T-helper 2 cell (primary cell): Measurements from ENCODE around the gene RFX4.

Experiments
- DNase-seq, 5 experiments: peaks; one replicate each; pipeline versions ENCODE4 v3.0.0 to v3.0.0-alpha.2; 2012 to 2022

The RFX4 gene

GRCh38 chr12:106767954-106768822, 185.4 kb downstream of the RFX4 start:
- DNase-seq = no peak

GRCh38 chr12:106769078-106769477, 186.3 kb downstream of the RFX4 start:
- no peak for DNase-seq

- DNase-seq = no peak
These were observed 186.7 kb downstream of the RFX4 start for GRCh38 chr12:106769546-106769945.

GRCh38 chr12:106771425-106771824, 188.6 kb downstream of the RFX4 start:
- no peak for DNase-seq

- DNase-seq = peak in 1 of 5 experiments; percentile 3
These were observed 190.6 kb downstream of the RFX4 start for GRCh38 chr12:106773286-106774004.

GRCh38 chr12:106774005-106774807, 191.4 kb downstream of the RFX4 start, which contains the start of gene RIC8B:
Gene RIC8B (plus strand): TSS chr12:106774682. CDS start chr12:106774746, 64 bp downstream.
- peak; percentile 44 to 93 (median 65) for DNase-seq

- peak in 1 of 5 experiments; percentile 29 for DNase-seq
These were observed 192.2 kb downstream of the RFX4 start for GRCh38 chr12:106774808-106775524.

- DNase-seq = no peak
These were observed 194.1 kb downstream of the RFX4 start for GRCh38 chr12:106776897-106777296.

GRCh38 chr12:106780010-106780631, 197.3 kb downstream of the RFX4 start:
- DNase-seq = no peak

- no peak for DNase-seq
These were observed 199.8 kb downstream of the RFX4 start for GRCh38 chr12:106782619-106783018.

GRCh38 chr12:106783515-106783914, 200.7 kb downstream of the RFX4 start:
- DNase-seq = no peak

GRCh38 chr12:106790020-106790419, 207.2 kb downstream of the RFX4 start:
- no peak for DNase-seq

GRCh38 chr12:106791531-106791930, 208.7 kb downstream of the RFX4 start:
- no peak for DNase-seq

GRCh38 chr12:106794369-106794768, 211.6 kb downstream of the RFX4 start:
- no peak for DNase-seq

GRCh38 chr12:106801167-106801708, 218.4 kb downstream of the RFX4 start:
- no peak for DNase-seq

- DNase-seq = no peak
These were observed 219.2 kb downstream of the RFX4 start for GRCh38 chr12:106801830-106802533.

GRCh38 chr12:106804668-106805067, 221.9 kb downstream of the RFX4 start:
- DNase-seq = no peak
